NCI-H1436 treated with DMSO at 0.1 percent for 48 hours (cell line): ENCODE measurements around the gene EPS8L2.
A peak's percentile ranks its signal among the peaks of the same experiment; 100 is the strongest.
"Not testable (repeated sequence)": the region's sequence is repeated elsewhere in the genome, so short reads cannot be mapped to it uniquely, and the experiment has no call there.

Experiments used
- DNase-seq: peaks from one replicate; lab custom pipeline; 2025; lab: John Stamatoyannopoulos, UW

The EPS8L2 gene

DNA sequence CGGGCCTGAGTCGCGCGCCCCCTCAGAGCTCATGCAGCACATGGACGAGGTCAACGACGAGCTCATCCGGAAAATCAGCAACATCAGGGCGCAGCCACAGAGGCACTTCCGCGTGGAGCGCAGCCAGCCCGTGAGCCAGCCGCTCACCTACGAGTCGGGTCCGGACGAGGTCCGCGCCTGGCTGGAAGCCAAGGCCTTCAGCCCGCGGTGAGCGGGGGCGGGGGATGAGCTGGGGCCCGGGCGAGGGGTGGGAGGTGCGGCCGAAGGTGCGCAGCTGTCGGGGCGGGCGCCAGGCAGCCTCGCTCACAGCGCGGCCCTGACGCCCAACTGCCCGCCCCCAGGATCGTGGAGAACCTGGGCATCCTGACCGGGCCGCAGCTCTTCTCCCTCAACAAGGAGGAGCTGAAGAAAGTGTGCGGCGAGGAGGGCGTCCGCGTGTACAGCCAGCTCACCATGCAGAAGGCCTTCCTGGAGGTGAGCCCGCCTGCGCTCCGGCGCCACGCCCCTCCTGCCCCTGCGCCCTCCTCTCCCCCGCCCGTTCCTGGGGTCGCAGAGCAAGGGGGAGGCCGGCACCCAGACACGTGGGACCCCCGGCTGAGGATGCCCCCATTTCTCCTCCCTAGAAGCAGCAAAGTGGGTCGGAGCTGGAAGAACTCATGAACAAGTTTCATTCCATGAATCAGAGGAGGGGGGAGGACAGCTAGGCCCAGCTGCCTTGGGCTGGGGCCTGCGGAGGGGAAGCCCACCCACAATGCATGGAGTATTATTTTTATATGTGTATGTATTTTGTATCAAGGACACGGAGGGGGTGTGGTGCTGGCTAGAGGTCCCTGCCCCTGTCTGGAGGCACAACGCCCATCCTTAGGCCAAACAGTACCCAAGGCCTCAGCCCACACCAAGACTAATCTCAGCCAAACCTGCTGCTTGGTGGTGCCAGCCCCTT, 20.5 kb downstream of the EPS8L2 start:
- no peak for DNase-seq

DNA sequence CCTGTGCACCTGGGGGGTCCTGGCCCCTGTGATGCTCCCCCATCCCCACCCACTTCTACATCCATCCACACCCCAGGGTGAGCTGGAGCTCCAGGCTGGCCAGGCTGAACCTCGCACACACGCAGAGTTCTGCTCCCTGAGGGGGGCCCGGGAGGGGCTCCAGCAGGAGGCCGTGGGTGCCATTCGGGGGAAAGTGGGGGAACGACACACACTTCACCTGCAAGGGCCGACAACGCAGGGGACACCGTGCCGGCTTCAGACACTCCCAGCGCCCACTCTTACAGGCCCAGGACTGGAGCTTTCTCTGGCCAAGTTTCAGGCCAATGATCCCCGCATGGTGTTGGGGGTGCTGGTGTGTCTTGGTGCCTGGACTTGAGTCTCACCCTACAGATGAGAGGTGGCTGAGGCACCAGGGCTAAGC, 21.3 kb downstream of the EPS8L2 start:
- no peak for DNase-seq

DNA sequence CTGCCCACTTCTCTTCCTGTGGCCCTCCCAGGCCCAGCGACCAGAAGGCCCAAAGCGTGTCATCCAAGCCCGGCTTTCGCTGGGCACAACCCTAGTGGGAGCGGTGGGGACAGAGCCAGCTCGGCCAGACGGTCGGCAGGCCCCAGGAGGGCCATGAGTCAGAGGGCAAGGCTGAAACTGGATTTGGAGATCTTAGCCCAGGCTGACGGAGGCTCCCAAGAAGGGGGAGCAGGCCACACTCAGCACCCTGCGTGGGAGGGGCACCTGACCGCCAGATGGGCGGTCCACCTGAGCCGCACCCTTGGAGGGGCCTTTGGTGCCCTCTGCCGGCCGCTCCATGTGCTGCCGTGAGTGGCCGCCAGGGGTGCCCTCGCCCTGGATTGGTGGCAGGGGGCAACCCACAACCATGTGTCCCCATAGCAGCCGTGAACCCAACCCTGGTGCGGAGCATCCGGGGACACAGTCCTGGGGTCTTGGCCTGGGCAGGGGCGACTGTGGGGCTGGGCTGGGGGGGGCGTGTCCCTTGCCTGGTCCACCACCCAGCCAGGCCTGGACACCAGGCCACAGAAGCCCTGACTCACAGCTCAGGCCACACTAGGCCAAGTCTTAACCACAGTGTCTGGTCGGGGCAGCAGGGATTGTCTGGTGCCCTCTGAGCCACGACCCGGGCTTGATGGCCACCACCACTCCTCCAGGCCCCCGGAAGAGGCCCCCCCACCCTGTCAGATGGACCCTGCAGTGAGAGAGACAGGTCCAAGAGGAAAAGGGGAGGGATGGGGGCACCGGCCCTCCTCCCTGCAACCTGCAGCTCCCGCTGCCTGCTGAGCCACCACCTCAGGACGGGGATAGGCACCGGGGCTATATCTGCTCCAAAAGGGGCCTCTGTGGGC, 22.1 kb downstream of the EPS8L2 start:
- no peak for DNase-seq

DNA sequence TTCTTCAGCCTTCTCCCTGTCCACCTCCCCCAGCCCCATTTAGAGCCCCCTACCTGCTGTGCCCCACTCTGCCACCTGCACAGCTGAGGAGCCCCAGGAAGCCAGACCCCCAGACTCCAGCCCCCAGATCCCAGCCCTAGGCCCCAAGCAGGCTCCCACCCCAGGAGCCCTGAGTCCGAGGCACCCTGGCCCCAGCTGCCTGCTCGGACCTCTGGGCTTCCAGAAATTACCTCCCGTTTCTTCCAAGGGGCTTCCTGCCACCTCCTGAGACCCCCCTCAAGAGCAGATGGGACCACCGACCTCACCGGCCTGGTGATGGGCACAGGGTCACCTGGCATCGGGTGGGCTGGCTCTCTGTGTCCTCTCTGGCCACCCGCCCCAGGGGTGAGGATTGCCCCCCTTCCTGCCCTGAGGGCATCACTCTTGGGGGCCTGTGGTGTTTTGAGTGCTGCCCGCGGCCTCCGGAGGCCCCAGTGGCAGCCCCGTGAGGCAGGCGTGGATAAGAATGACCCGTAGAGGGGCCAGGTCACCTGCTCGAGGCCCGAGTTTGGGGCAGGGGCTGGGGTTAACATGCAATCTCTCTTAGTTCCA, 23.0 kb downstream of the EPS8L2 start:
- no peak for DNase-seq

DNA sequence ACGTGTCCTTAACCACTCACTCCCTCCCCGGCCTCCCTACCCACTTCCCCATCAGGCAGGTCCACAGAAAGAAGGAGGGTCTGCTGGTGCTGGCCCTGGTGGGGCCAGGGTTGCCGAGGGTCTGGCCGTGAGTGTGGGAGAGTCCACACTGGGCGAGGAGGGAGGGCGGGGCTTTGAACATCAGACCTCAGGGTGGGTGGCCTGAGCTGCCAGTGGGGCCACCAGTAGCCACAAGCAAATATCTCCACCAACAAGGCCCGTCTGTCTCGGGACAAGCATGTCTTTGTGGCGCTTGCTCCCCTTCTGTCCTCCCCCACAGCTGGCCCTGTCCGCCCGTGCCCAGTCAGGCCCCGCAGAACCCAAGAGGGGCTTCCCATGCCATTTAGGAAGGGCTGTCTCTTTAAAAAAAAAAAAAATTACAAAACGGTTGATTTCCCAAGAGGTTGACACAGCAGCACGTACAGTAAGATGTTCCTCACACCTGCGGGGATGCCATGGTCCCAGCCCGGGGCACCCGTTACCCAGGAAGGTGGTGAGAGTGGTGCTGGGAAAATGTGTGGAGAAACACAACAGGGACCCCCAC, 23.6 kb downstream of the EPS8L2 start:
- no peak for DNase-seq

DNA sequence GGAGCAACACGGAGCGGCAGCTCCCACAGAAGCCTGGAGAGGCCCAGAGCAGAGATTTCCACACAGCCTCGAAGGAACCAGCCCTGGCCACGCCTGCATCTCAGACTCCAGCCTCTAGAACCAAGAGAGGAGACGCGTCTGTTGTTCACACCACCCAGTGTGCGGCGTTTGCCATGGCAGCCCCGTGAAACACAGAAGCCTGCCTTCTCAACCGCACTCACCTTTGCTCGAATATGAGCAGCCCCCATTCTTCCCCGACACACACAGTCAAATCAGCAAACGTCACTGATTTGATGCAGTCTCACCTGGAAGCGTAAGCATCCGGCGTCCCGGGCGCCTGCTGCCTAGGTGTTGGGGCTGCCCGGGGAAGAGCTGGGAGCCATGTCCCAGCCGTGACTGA, 27.0 kb downstream of the EPS8L2 start:
- DNase-seq = no peak

DNA sequence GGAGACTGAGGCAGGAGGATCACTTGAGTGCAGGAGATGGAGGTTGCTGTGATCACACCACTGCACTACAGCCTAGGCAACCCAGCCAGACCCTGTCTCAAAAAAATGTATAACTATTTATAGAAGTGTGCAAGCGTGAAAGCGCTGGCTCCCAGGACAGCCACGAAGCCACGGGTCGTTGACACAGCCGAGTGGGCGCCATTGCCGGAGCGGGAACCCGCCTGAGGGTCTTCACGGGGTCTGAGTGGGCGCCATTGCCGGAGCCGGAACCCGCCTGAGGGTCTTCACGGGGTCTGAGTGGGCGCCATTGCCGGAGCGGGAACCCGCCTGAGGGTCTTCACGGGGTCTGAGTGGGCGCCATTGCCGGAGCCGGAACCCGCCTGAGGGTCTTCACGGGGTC, 28.5 kb downstream of the EPS8L2 start:
- not testable (repeated sequence) for DNase-seq

DNA sequence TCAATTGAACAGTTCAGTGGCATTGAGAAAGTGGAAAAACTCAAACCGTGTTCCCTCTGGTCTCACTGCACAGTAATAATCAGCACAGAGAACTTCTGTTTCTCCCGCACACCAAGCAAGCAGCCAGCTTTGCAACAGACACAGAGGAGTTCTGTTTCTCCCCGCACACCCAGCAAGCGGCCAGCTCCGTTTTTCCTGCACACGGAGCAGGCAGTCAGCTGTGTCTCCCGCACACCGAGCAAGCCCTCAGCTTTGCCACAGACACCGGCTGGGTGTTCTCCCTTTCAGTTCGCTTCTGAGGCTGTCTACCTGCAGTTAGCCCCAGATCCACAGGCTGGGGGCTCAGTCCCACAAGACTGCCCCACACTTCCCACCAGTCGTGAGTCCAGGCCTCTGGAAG, 31.3 kb downstream of the EPS8L2 start:
- no peak for DNase-seq

DNA sequence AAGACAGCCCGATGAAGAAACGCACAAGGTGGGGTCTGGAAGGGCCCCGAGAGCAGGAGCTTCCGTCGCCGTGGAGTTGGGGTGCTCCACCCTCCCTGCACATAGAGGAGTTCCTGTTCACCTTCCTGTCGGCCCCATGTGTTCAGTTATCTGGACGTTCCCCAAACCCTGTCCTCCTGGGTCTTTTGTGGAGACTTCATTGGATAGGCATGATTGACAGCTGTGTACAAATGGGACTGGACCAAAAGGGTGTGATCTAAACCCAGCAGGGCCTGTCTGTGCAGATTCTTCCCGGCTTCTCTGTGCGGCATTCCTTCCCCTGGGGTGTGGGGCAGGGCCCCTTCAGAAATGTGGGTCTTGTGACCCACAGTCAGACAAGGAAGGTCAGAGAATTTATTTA, 31.9 kb downstream of the EPS8L2 start:
- not testable (repeated sequence) for DNase-seq

DNA sequence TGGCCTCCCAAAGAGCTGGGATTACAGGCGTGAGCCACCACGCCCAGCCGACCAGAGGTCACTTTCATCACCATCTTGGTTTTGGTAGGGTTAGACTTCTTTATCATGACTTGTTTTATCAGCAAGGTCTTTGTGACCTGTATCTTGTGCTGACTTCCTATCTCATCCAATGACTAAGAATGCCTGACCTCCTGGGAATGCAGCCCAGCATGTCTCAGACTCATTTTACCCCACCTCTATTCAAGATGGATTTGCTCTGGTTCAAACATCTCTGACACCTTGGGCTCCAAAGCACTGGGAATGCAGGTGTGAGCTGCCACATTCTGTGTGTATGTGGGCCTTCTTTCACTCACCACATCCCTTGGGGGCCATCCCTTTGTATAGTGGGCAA, 36.1 kb downstream of the EPS8L2 start:
- no peak for DNase-seq

DNA sequence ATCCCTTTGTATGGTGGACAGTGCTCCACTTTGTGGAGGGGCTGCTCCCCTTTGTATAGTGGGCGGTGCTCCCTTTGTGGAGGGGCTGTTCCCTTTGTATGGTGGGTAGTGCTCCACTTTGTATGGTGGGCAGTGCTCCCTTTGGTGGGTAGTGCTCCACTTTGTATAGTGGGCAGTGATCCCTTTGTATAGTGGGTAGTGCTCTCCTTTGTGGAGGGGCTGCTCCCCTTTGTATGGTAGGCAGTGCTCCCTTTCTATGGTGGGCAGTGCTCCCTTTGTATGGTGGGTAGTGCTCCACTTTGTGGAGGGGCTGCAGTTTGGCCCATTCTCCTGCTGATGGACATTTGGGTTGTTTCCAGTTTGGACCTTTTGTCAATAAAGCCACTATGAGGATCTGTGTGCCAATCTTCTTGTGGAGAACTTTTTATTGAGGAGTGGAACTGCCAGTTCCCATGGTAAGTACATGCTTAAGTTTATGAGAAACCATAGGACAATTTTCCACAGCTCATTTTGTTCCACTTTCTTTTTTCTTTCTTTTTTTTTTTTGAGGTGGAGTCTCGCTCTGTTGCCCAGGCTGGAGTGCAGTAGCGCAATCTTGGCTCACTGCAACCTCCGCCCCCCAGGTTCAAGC, 36.7 kb downstream of the EPS8L2 start:
- DNase-seq = no peak

DNA sequence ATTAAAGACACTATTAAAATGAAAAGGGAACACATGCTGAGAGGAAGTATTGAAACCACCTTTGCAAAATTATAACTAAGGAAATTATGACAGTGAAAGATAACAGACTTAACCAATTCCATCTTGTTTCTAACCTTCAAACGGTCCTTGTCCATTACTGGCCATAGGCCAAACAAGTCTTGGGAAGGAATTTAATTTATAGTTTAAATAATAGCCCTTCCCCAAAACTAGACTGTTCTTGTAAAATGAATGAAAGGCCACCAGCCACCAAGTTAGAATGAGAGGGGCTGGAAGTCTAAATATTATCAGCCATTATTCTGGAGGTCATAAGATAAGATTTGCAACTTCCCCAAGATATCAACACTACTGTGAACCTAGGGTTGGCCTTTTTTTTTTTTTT, 39.4 kb downstream of the EPS8L2 start:
- DNase-seq = no peak

DNA sequence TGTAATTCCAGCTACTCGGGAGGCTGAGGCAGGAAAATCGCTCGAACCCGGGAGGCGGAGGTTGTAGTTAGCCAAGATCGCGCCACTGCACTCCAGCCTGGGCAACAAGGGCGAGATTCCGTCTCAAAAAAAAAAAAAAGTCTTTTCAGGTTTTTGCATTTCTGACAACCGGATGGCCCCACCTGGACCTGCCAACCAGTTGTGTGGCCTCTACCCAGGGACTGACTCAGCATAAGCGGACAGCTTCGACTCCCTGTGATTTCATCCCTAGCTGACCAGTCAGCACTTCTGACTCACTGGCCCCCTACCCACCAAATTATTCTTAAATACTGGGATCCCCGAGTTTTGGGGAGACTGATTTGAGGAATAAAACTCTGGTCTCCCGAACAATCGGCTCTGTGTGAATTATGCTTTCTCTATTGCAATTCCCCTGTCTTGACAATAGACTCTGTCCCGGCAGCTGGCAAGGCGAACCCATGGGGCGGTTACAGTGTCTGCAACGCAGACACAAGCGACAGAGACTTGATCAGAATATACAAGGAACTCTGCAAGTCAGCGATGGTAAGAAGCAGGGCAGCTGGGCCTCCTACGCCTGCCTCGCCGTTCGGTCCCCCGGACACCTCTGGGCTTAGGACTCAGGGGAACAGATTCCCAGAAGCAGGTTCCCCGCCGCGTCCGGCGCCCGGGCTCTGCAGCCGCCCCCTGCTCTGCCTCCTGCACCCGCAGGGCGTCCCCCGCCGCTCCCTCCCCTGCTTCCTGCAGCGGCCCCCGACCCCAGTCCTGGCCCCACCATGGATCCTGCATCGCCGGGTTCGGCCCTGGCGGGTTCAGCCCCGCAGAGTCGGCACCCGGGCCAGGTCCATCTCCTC, 40.5 kb downstream of the EPS8L2 start:
- no peak for DNase-seq

DNA sequence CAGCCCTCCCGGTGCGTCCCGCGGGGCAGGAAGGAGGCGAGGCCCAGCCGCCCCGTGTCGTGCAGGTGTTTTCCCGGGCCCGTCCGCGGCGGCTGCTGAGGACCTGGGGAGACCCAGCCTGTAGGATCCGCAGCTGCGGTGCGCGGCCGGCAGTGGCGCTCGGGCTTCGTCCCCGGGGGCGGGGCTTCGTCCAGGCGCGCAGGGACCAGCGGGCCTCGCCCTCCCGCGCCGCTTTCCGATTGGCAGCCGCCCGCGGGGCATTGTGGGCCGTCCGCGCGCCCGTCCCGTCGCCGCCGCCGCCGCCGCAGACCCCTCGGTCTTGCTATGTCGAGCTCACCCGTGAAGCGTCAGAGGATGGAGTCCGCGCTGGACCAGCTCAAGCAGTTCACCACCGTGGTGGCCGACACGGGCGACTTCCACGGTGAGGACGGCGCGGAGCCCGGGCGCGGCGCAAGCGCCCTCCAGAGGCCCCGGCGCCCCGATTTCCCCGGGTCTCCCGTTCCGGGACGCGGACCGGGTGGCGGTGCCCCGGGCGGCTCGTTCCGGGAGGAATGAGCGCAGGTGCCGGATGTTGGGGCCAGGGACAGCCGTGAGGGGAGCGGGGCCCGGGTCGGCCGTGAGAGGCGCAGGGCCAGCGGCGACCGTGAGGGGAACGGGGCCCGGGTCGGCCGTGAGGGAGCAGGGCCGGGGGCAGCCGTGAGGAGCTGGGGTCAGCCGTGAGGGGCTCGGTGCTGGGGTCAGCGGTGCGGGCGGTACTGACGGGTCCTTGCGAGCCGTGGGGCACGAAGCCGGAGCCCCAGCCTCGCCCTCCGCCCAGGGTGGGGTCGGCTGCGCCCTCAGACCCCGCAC, 41.4 kb downstream of the EPS8L2 start, which contains the start of gene TALDO1:
TALDO1 (plus strand) TSS at position 307 of the 849 bp plus-strand sequence; CDS start at position 325, 18 bp downstream.
- peak; percentile 29 for DNase-seq

DNA sequence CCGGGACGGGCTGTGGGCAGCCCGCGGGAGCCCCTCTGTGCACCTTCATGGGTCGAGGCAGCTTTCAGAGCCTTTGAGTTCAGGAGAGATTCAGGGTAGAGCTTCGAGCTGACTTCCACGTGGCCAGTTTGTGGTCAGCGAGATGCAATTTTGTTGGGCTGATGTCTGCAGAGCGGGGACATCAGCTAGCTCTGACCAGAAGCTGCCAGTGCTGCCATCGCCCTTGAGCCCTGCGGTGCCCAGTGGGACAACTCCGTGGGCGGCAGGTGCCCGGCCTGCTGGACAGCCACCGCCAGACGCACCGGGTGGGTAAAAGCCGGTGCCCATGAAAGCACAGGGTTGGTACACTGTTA, 42.0 kb downstream of the EPS8L2 start:
- DNase-seq = no peak

DNA sequence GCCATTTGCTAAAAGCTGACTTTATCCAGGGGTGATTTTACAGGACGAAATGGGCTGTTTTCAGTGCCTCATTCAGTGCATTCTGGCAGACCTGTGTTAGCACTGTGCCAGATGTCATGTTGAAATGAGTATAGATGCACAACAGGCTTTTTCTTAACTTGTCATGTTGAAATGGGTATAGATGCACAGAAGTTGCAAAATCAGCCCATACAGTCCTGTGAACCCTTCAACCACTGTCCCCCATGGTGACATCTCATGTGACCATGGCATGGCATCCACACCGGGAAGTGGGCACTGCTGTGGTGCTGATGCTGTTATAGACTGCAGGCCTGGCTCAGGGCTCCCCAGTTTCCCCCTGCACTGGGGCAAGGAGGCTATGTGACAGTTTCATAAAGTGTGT, 43.7 kb downstream of the EPS8L2 start:
- no peak for DNase-seq

DNA sequence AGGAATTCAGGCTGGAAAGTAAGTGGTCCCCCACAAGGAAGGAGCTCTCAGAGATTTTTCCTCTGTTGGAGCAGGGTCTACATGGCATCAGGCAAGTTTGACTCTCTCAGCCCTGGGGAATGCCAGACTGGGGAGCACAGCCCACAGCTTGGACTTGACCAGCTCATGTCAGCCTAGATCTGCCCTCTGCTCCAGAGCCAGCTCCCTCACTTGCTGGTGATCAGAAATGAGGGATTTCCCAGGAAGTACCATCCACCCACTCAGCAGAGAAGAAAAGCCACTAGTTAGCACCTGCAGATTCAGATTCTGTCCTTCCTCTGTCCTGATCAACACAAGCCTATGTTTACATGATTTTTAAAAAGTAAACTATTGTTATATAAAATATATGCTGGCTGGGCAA, 54.2 kb downstream of the EPS8L2 start:
- no peak for DNase-seq

DNA sequence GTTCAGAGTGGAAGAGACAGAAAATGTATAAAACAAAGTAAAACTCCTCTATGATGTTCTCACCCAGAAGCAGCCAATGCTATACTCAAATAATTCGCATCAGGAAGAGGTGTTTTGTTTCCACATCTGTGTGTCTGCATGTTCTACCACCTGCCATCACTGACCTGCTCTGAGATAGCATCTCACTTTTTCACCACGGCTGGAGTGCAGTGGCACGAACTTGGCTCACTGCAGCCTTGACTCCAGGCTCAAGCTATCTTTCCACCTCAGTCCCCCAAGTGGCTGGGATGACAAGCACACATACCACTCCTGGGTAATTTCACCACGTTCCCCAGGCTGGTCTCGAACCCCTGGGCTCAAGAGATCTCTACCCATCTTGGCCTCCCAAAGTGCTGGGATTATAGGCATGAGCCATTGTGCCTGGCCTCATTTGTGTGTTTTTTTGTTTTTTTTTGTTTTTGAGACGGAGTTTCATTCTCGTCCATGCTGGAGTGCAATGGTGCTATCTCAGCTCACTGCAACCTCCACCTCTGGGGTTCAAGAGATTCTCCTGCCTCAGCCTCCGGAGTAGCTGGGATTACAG, 55.6 kb downstream of the EPS8L2 start:
- no peak for DNase-seq

DNA sequence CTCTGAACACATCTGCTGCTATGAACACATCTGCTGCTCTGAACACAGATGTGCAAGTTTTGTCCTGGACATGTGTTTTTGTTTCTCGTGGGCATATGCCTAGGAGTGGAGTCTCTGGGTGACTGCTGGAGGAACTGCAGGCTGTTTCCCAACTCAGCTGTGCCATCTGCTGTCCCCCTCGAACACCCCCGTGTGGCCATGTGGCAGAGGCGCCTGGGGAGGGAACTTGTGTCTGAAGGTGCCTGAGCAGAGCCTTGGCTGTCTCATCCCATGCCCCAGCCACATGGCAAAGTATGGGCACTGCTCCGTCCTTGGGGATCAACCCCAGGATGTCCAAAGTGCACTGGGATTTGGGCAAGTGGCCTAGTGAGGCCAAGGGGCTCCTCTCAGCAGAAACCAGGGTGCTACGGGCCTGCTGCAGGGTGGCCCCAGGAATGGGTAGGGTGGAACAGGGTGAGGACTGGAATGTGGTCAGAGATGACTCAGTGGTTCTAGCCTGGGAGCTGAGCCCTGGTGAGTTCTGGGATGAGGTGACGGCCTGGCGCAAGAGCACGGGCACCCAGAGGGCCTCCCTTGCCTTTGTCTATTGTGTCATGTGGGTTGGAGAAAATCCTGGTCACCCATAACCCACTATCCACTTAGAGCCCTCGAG, 56.5 kb downstream of the EPS8L2 start:
- no peak for DNase-seq
